HG02973 (cell line): ENCODE data around the gene NME1.
A peak's percentile ranks its signal among the peaks of the same experiment; 100 is the strongest.
"Not testable (repeated sequence)": the region's sequence is repeated elsewhere in the genome, so short reads cannot be mapped to it uniquely, and the experiment has no call there.

ENCODE experiments used
- ATAC-seq: cut with Tn5 transposase; IDR thresholded peaks from one replicate; pipeline ENCODE4 v1.9.1; 2021; ENCODE audit warnings: moderate library complexity; ENCODE audit not compliant: unreplicated experiment

The NME1 gene

DNA sequence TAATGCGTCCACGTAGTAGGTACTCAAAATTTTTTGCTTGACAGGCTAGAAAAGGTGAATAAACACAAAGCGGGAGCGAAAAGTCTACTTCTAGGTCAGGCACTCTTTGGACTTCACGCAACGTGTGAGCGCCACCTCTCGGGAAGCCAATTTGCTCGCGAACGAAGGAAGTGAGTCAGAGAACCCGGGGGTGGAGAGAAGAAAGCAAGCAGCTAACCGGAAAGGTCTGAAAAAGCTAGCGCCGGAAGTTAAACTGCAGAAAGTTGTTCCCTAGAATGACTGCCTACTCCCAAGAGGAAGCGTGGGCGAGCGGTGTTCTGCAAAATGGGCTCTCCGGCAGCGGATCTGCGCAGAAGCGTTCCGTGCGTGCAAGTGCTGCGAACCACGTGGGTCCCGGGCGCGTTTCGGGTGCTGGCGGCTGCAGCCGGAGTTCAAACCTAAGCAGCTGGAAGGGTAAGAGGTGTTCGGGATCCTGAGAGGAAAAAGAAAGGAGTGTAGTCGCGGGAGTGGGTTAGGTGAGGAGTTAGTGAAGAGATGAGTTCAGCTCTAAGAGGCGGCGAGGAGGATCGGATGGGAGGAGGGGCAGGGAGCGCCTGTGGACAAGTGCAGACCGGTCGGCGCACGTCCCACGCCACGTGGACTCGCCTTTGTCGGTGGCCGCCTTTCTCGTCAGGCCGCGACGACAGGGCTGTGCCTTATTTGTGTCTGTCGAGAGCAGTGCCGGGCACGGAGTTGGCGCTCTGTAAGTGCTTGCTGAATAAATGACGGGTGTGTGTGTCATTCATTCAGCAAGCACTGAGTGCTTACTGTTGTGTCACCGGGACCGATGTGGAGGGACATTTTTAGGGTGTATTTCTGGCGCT lies at the start of gene NME1:
Gene NME1, plus strand, starts transcription at position 350 of the 863 bp plus-strand sequence. CDS start 2,096 bp downstream, outside the sequence.
- peak; percentile 86 for ATAC-seq

DNA sequence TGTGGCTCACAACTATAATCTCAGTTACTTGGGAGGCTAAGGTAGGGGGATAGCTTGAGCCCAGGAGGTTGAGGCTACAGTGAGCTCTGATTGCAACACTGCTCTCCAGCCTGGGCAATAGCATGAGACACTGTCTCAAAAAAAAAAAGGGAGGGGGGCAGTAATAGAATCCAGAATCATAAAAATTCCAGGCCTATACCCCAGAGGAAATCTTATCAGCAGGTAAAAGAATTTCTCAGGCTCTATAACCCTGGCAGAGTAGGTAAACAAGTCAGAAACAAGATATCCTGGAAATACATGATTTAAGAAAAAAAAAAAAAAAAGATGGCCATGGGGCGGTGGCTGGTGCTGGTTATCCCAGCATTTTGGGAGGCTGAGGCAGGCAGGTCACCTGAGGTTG lies 45.6 kb upstream of the NME1 start:
- no peak for ATAC-seq

DNA sequence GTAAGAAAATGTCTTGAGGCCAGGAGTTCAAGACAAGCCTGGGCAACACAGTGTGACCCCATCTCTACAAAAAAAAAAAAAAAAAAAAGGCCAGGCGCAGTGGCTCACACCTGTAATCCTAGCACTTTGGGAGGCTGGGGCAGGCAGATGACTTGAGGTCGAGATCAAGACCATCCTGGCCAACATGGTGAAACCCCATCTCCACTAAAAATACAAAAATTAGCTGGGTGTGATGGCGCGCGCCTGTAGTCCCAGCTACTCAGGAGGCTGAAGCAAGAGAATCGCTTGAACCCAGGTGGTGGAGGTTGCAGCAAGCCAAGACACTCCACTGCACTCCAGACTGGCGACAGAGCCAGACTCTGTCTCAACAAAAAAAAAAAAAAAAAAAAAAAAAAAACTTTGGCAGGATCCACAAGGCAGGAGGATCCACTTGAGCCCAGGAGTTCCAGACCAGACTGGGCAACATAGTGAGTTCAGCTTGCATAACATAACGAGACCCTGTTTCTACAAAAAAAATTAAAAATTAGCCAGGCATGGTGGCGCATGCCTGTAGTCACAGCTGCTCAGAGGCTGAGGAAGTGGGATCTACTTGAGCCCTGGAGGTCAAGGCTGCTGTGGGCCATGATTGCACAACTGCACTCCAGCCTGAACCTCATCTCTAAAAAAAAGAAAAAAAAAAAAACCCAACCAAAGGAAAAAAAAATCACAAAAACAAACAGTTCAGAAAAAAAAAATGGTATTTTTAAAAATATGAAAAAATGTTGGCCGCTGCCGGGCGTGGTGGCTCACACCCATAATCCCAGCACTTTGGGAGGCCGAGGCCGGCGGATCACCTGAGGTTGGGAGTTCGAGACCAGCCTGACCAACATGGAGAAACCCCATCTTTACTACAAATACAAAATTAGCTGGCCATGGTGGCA lies 40.8 kb upstream of the NME1 start:
- ATAC-seq = not testable (repeated sequence)

DNA sequence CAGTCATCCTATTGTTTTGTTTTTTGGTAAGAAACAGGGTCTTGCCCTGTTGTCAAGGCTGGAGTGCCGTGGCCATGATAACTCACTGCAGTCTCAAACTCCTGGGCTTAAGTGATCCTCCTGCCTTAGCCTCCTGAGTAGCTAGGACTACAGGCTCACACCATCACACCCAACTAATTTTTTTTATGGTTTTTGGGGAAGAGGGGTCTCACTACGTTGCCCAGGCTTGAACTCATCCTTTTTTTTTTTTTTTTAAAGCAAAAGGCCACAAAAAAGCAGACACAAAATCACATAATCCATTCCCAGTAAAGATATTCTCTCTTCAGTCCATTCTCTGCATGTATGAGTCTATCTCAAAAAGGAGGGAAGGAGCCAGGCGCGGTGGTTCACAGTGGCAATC lies 38.2 kb upstream of the NME1 start:
- ATAC-seq = no peak

DNA sequence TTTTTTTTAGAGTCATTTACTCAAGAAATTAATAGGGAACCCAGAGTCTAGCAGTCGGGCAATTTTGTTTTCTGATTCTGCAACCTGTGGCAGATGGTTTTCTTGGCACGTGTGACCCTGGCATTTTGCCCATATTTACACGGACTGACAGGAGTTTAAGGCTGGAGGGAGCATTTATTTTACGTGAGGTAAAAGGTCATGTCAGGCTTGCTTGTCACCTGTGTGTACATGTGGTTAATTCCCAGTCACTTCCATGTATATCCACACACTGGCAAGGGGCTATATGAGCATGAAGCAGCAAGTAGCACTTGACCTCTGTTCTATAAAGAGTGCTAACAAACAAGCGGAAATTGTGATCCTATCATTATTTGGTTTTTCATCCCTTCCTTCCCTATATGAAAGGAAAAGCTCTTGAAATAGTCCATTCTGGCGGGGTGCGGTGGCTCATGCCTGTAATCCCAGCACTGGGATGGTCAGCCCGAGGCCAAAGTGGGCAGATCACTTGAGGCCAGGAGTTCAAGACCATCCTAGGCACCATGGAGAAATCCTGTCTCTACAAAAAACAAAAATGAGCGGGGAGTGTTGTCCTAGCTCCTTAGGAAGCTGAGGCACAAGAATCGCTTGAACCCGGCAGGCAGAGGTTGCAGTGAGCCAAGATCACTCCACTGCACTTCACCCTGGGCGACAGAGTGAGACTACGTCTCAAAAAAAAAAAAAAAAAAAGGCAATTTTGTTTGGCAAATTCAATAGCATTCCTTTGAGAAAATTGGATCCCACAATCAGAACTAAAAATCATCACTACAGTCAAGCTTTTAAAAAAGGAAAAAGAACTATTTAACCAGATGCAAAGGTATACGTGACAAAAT lies 34.8 kb upstream of the NME1 start:
- ATAC-seq = no peak

DNA sequence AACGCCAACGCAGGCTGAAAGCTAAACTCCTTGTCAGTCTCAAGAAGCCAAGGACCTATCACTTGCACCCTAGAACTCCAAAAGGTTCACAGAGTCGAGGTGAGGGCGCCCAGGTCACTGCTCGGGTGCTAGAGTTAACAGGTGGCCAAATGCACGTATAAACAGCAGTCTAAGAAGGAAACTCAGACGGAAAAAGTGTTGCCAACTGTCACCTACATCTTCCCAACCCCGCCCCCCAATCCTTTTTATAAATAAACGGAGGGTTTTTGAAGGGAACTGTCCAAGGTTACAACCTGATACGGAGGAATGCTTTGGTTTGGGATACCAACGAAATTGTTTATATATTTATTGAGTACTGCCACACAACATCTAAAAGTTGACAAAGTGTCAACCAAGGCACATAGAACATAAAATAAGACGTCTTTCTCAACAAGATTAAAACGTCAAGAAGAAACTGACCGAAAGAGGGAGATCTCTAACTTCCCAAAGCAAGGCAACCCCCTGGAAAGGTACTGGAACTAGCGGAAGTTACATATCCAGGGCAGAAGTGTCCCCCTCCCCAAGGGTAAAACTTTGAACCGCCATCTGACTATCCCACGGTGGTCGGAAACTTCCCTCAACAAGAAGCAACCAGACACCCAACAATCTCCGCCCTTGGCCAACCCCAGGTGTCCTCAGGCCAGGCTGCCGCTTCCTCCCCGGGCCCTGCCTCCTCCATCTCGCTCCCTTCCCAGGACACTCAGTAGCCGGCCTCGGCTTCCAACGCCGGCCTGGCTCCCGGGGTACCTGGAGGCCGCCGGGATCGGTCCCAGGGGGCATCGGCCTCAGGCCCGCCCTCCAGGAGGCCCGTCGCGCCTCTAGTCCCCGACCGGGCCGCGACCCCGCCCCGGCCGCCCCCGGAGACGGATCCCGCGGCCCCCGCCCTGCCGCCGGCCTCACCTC lies 33.7 kb upstream of the NME1 start:
- peak; percentile 19 for ATAC-seq

DNA sequence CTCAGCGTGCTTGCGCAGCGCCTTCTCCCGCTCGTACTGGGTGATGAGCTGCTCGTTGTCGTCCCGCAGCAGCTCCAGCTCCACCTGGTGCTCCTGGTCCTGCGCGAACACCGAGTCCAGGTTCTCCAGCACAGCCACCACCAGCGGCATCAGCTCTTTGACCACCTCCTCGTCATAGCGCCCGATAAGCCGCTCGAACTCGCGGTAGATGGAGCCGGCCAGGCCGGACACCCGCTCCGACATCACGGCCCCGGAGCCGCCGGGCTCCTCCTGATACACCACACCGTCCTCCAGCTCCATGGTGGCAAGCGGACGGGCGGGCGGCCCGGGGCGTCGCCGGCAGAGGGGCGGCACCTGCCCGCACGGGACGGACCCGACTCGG lies 33.0 kb upstream of the NME1 start:
- ATAC-seq = peak; percentile 22

DNA sequence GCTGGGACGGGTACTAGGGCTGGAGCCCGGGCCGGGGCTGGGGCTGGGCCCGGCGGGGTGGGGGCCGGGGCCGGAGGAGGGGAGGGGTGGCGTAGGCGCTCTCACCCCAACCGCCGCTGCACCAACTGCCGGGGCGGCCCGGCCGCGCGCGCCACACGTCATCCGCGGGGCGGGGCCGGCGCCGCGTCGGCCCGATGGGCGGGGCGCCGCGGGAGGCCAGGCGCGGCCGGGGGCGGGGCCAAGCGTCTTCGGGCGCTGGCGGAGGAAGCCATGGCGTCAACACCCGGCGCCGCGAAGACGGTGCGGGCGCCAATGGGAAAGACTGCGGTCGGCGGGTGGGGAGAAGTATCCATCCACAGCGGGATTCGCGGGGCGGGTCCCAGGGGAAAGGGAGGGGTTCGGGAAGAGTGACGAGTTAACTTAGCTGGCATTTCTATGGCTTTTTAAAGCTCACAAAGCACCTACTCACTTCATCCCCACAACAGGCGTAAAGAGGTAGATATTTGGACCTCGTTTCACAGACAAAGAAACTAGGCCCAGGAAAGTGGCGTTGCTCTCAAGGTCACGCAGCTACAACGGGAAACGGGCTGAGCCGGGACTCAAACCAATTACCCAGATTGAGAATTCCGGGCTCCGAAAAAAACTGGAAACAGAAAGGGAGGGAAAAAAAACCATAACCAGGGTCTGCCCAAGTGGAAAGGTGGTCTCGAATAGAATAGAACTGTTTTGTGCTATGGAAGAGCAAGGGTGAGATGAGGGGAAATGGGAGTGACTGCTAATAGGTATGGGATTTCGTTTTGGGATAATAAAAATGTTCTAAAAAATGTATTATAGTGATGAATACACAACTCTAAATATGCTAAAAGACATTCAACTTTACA lies 32.4 kb upstream of the NME1 start, which contains the start of gene SPAG9:
Gene SPAG9, minus strand, starts transcription at position 130 of the 881 bp plus-strand sequence. CDS start 212 bp downstream, outside the sequence.
- peak; percentile 64 for ATAC-seq

DNA sequence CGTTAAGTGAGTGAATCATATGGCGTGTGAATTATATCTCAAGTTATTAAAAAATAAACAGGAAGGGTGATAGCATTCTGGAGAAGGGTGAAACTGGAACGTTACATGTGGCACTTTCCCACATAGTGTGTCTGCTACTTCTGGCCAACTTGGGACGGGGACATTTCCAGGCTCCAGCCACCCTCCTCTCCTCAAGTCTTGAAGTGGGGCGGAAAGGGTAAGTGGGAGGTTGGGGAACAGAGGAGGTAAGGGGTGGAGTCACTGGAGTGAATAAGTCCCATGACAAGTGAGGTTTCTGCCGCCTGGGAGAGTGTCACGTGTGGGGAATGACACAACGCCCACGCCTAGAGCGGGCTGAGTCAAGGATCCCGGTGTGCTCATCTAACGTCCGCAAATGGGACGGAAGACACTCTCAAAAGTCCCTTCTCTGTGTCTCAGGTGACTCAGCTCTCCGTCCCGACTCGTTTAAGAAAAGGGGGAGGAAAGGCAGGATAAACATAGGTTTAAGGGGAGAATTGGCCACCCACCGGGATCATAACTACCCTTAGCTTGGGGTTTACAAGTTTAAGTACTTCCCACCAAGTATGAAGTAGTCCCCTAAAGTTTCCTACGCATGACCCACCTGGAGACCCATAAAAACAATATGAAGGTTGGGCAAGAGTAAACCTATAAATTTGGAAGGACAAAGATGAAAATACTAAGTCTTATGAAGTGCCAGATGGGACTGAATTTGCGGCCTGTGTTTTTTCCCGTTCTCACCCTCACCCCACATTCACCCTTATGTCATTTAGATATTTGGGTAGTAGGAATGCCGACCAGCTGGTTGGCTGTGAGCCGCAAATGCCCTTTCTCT lies 31.5 kb upstream of the NME1 start:
- ATAC-seq = no peak

DNA sequence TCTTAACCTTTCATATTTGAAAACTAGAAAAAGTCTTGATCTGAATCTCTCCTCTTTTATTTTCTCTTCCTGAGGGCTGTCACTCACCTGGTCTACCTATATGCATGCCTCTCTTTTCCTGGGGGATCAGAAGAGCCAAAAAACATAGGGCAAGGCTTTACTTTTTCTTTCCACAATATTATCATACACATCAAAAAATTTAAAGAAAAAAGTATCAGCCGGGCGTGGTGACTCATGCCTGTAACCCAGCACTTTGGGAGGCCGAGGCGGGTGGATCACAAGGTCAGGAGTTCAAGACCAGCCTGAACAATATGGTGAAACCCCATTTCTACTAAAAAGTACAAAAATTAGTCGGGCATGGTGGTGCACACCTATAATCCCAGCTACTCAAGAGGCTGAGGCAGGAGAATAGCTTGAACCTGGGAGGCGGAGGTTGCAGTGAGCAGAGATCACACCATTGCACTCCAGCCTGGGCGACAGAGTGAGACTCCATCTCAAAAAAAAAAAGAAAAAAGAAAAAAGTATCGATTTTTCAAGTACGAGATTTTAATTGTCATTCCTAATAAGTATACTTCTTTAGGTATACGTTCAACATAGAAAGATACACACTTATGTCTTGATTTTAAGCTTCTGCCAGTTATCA lies 30.8 kb upstream of the NME1 start:
- not testable (repeated sequence) for ATAC-seq

DNA sequence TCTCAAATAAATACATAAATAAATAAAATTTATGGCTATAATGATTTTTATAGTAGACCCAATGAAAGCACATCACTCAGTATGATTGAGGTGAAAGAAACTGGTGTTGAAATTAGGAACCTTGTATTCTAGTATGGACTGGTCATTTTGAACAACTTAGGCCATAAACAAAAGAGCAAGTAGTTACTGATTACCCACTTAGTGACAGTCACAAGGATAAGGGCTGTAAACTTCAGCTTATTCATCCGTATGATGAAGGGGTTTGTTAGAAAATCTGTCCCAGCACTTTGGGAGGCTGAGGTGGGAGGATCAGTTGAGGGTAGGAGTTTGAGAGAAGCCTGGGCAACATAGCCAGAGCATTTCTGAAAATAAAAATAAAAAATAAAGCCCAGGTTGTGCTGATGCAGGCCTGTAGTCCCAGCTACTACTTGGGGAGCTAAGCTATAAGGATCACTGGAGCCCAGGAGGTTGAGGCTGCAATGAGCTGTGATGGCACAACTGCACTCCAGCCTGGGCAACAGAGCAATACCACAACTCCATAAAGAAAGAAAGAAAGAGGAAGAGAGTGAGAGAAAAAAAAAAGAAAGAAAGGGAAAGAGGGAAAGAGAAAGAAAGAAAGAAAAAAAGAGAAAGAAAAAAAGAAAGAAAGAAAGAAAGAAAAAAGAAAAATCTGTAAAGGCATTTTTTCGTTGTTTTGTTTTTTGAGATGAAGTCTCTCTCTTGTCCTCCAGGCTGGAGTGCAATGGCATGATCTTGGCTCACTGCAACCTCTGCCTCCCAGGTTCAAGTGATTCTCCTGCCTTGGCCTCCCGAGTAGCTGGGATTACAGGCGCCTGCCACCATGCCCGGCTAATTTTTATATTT lies 28.5 kb upstream of the NME1 start:
- no peak for ATAC-seq

DNA sequence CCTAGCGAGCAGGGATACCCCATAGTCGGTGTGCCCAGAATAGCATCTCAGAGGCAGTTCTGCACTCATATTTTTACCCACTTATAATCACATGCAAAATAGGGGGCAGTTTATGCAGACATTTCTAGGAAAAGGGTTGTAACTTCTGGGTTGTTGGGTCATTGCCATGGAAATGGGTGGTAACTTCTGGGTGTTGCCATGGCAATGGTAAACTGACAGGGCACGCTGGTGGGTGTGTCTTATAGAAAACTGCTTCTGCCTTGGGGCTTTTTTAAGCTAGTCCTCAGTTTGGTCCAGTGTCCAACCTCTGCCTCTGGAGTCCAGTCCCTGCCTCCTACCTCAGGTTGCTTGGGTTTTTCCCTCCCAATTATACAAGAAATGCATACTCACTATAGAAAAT lies 25.3 kb upstream of the NME1 start:
- no peak for ATAC-seq

DNA sequence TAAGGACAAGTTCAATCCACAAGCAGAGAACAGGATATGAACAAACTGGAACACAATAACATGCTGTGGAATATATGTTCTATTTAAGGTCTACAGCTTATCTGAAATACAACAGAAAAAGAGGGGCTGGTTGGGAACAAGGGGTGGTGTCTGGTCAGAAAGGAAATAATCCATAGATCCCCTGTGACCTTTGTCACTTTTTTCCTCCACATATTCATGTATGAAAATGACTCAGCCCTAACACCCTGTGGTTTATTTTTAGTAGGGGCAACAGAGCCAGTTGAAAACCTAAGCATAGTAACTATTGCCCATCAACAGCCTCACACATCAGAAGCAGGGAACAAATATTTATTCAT lies 20.4 kb upstream of the NME1 start:
- ATAC-seq = peak; percentile 67

DNA sequence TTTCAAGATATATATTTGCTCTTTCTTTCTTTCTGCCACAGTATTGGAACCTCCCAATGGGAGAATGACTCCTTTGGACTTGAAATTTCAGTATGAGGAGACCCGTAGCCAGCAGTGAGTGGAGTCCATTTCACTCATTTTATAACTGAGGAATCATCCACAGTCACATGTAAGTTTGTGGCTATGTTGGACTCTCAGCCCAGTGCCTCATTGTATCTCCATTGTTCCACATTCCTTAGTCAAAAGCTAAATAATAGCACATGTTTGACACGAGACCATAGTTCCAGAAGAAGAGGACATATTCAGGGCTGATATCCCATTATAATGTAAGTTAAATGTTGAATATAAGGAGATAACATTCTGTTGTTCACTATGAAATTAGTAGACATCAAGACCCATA lies 20.0 kb upstream of the NME1 start:
- no peak for ATAC-seq

DNA sequence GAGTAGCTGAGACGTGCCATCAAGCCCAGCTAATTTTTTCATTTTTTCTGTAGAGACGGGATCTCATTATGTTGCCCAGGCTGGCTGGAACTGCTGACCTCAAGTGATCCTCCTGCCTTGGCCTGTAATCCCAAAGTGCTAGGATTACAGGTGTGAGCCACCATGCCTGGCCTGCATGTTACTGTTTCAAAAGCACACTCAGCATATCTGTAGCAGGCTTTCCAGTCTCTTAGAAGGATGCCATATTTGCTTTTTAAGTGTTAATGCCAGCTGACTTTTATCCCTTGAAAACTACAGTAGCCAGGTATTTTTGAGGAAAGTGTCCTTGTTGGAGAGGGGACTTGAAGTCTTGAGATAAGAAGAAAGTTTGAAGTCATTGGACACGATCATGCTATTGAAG lies 17.4 kb upstream of the NME1 start:
- ATAC-seq = no peak

DNA sequence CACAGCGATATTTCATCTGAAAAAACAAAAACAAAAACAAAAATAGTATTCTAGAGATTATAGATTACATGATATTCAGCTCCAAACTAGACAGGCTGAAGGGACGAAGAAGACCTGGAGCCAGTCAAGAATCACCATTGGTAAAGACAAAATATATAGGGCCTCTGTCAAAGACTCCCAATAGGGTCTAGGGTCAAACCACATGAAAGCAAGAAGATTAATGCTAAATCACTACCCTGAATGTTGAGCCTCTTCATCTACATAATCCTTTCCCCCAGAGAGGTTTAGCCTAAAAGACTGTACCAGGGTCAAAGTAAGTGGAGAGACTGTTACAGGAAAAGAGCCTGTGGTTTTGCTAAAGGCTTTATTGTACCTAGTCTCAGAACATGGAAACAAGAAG lies 10.8 kb upstream of the NME1 start:
- ATAC-seq = no peak
